HG03064 (cell line): Measurements from ENCODE around the gene G0S2.
A peak's percentile ranks its signal among the peaks of the same experiment; 100 is the strongest.

Experiments used
- ATAC-seq: cut with Tn5 transposase; IDR thresholded peaks from one replicate; pipeline ENCODE4 v1.9.1; 2021; ENCODE audit warnings: low read depth; ENCODE audit not compliant: unreplicated experiment

The G0S2 gene

GRCh38 chr1:209648346-209648745, 26.9 kb upstream of the G0S2 start:
- ATAC-seq, result no peak

DNA sequence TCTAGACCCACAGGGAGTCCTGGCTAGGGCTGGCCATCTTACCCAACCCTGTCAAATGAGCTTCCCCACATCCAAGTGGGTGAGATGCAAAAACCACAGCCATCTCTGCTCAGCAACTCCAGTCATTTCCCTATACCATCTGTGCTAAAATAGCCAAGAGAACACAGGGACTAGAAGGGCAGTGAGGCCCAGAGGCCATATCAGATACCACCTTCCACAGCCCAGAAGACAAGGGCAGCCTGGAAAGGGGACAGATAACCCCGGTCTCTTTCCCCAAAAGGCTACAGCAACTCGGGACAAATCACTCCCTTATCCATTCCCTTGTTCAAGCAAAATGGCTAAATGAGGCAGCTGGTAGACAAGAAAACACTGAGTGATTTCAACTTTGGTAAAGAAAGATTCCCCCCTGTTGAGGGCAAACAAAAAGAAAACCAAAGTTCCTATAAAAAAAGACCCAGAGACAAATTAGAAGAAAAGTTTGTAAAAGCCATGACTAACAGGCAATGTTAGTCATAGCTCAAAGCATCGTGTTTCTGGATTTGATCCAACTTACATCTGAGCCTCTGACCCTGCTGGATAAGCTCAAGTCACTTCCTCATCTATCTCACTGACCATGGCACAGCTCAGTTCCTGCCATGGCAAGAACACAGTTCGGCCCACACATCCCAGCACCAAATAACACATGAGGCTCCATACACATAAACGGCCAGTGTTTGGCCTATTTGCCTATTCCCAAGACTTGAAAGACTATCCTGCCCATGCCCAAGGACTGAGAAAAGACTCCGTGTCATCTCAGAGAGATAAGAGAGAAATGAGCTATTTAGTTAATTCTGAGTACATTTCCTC, 26.1 kb upstream of the G0S2 start:
- ATAC-seq, result no peak

DNA sequence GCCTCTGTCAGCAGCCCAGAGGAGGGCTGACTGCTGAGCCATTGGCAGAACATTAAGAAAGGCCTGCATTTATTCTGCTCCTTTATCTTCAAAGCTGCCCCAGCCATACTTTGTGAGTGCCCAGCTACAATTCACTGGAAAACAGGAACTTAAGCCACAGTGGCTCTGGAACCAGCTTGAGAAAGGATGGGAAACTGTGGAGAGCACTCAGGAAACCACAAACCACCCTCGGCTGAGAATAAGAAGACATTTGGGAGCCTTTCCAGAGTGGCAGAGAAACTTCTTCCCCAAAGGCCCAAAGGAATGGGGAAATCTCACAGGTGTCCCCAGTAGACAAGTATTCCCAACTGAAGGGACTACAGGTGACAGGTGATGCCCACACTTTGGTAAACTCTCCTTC, 24.8 kb upstream of the G0S2 start:
- ATAC-seq, result no peak

GRCh38 chr1:209651138-209651587, 24.0 kb upstream of the G0S2 start:
- peak; percentile 42 for ATAC-seq

DNA sequence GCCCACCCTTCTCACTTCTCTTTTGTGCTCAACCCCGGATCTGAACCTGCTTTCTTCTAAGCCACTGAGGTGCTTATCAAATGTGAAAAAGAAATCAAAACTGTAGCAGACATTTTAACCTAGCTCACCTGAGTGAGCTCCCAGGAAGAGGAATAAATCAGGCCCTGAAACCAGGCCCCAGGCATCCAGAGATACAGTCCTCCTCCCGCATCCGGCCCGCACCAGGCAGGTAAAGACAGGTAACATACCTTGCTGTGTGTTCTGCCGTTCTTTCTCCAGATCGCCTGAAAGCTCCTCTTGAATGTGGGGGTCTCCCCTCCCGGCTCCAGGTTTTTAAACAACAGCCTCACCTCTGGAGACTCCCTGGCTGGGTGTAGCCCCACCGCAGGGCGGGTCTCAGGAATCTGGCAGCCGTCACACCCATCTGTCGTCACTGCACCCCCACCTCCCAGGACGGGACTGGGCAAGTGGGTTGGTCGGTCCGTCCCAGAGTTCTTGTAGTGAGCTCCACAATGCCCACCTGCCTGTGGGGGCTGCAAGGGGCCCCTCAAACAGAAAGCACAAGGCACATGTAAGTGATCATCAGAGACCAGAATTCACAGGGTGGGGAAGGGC, 23.0 kb upstream of the G0S2 start, which contains the start of gene LAMB3:
Gene LAMB3, minus strand, starts transcription at position 305 of the 615 bp plus-strand sequence. CDS start 1,481 bp downstream, outside the sequence.
- ATAC-seq, result no peak

DNA sequence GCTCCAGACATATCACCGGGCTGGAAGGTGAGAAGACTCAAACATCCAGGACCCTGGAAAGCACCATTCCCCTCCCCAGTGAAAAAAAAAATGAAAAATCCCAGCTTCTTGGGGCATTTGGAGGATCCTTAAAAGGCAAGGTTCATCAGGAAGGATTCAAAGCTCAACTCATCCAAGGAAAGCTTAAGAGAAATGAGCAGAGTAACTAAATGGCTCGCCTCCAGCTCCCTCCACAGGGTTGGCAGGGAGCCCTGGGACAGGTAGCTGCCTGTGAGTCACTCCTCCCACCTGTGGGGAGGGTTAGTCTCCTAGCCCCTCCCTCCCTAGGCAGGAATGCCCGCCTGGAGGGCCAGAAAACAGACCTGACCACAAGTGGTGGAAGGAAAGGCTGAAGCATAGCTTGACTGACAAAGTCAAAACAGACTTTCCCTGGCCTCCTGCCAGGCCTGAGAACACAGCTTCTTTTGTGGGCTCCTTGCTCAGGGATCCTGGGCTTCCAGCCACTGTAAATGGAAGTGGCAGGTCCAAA, 22.3 kb upstream of the G0S2 start:
- ATAC-seq, result no peak

GRCh38 chr1:209653915-209654351, 21.3 kb upstream of the G0S2 start:
- ATAC-seq, result peak; percentile 42

- ATAC-seq, result no peak
Measured at GRCh38 chr1:209655411-209656231, 19.6 kb upstream of the G0S2 start.

GRCh38 chr1:209657140-209657879, 17.9 kb upstream of the G0S2 start:
- ATAC-seq, result no peak

DNA sequence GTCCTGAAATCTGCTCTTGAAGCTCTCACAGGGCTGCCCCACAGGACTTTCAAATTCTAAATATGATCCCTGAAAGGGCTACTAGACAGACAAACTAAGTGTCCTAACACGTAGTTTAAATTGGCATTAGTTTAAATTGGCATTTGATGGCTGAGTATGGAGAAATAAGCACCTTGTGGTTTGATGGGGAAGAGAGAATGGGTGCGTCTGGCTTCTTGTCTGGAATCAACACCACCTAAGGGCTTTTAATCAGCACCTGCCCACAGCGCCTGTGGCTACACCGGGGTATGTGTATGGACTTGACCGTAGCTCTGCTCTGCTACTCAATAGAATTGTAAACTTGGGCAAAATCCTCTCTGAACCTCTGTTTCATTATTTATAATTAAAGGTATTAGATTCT, 17.3 kb upstream of the G0S2 start:
- no peak for ATAC-seq

DNA sequence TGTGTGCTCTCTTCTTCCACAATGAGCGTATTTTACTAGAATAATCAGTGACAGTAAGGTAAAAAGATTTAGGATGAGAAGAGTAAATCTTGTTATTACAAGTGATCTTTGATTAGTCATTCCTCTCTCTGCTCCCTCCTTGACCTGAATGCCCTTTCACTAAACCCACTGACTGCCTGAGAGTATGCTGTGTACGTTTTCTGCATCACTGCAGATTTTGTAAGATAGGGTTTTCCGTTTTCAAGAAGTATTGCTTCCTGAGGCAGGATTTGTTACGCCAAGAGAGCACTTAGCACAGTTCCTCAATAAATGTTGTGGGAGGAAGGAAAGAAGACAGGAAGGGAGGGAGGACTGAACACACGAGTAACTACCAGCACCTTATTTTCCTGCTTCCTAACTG, 15.3 kb upstream of the G0S2 start:
- ATAC-seq, result peak; percentile 86

GRCh38 chr1:209661071-209661470, 14.1 kb upstream of the G0S2 start:
- ATAC-seq, result no peak

GRCh38 chr1:209662879-209663327, 12.3 kb upstream of the G0S2 start:
- no peak for ATAC-seq

GRCh38 chr1:209667103-209667502, 8.1 kb upstream of the G0S2 start:
- ATAC-seq, result no peak

- no peak for ATAC-seq
Measured at GRCh38 chr1:209667708-209668107, 7.5 kb upstream of the G0S2 start.

- no peak for ATAC-seq
Measured at GRCh38 chr1:209670441-209671082, 4.7 kb upstream of the G0S2 start.

DNA sequence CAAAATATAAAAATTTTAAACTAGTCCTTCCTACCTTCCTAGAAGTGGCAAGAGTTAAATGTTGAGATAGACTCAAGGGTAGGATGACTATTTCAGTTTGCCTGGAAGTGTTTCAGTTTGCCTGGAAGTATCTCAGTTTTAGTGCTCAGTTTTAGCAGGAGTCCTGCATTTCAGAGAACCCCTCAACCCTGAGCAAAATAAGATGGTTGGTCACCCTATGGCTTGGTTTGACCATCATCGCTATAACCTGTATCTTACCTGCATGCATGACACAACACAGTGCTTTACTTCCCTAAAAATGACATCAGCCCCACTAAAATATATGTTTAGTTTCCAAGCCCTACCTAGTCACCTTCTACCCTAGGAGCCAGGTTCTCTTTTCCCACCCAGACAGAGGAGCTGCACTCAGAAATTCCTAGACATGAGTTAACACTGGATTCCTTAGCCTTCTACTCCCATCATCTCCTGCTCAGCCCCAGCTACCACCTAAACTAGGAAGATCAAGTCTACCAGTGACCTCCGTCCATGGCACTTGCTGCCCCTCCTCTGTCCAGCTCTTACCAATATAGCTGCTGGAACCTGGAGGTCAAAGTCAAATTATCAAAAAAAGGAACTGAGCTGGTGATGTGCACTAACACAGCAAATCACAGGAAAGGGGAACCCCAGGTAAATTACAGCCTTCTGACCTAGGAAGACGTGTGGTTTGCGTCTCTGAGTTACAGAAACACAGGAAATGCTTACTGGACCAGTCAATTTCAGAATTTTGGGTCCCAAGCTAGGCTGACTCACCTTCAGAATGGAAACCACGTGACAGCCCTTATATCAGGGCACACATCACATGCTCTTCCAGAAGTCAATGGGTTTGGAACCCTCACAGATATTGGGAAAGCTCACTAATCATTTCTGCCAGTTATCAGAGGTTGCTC, 2.2 kb upstream of the G0S2 start:
- peak; percentile 90 for ATAC-seq

GRCh38 chr1:209673631-209674417, 1.4 kb upstream of the G0S2 start:
- ATAC-seq, result no peak
